Adrenal gland (tissue), 12 donors: ENCODE measurements around the gene ZMYND8. TPM values are rescaled to one million over a fixed set of nuclear protein-coding genes. Genes with fewer than 3 reads are reported as not detected.

Source experiments
- DNase-seq, 7 donors: peaks; one replicate each; pipeline ENCODE4 v3.0.0-alpha.2; 2019 to 2020
- H3K27ac ChIP-seq, 5 donors: fragments of 200-600 bp; sonication (generic) in 4 of 5; 1 replicate in 3 of 5; 2 replicates in 2 of 5; pipeline versions ENCODE4 v1.5.1 to v1.8.0; 2016 to 2020; ENCODE audit warnings: mild to moderate bottlenecking in 1 of 5
- H3K27me3 ChIP-seq: fragments of 200-600 bp; 2 replicates; pipeline ENCODE4 v1.8.0; 2021
- H3K36me3 ChIP-seq, 2 donors: fragments of 200-600 bp; replicated peaks in 1 of 2; 1 replicate in 1 of 2; 2 replicates in 1 of 2; pipeline versions ENCODE4 v1.5.1 to v1.8.0; 2018 to 2022
- H3K4me1 ChIP-seq, 2 donors: fragments of 200-600 bp; replicated peaks in 1 of 2; 1 replicate in 1 of 2; 2 replicates in 1 of 2; pipeline versions ENCODE4 v1.5.1 to v1.8.0; 2018 to 2021
- H3K4me3 ChIP-seq, 4 donors: fragments of 200-600 bp; sonication (generic) in 3 of 4; one replicate each; pipeline ENCODE4 v1.5.1; 2016 to 2018
- H3K9me3 ChIP-seq, 3 donors: fragments of 200-600 bp; sonication (generic) in 1 of 3; replicated peaks in 1 of 3; 1 replicate in 2 of 3; 2 replicates in 1 of 3; pipeline versions ENCODE4 v1.5.1 to v1.8.0; 2016 to 2021
- POLR2A ChIP-seq, 2 donors: fragments of 450-650 bp; IDR thresholded peaks; one replicate each; pipeline ENCODE4 v1.6.1; 2017; ENCODE audit warnings: antibody characterized with exemption in 2 of 2, mild to moderate bottlenecking in 2 of 2, moderate library complexity in 1 of 2
- WGBS, 4 donors: extraction: QIAGEN DNeasy Blood & Tissue Kit in 2 of 4; methylation state at CpG; one replicate each; pipeline versions ENCODE4 v1.1.5 to v1.1.7; 2013 to 2017; 5-methylcytosine and 5-hydroxymethylcytosine counted together
- intact Hi-C, 2 donors: fragments of 100-400 bp; cut with DNase I; formaldehyde crosslinking; loops; one replicate each; pipeline versions ENCODE4 v1.14.1 to v1.15.0; 2022 to 2023
- microRNA-seq, 3 donors: library from miRNA; unstranded; fragments of <30 nt; microRNA quantifications; one replicate each; pipeline ENCODE4, GENCODE V29; 2017 to 2020
- polyA plus RNA-seq, 3 donors: library from polyadenylated mRNA; stranded (reverse); fragments of 200-250 nt in 2 of 3; fragments of 350-450 nt in 1 of 3; fragmentation: Illumina TruSeq in 1 of 3; extraction: RNeasy Lipid Tissue Mini Kit (QIAGEN cat#74804) in 1 of 3; gene quantifications; one replicate each; pipeline ENCODE4 v1.2.3, GENCODE V29; 2013 to 2014
- small RNA-seq, 2 donors: library from RNA; depleted of rRNA; stranded (forward); fragments of <200 nt; gene quantifications; one replicate each; pipeline ENCODE3, GENCODE V24; 2016
- total RNA-seq, 9 donors: library from RNA; depleted of rRNA in 4 of 9; stranded (reverse); fragments of >200 nt in 4 of 9; fragments of 120-200 nt in 1 of 9; fragmentation: NEBNext Ultra II Directional in 1 of 9; extraction: Animal tissue kit (Norgen Biotek cat#: 25700) in 1 of 9; gene quantifications; one replicate each; pipeline versions ENCODE4 v1.1.0 to v1.2.4, GENCODE V29; 2013 to 2023
- TF ChIP-seq, protein P1 (sequence below), 6 experiments: fragments of 450-650 bp in 4 of 6; fragments of 200-600 bp in 2 of 6; sonication (generic) in 1 of 6; IDR thresholded peaks; 1 replicate in 5 of 6; 2 replicates in 1 of 6; pipeline versions ENCODE4 v1.5.1 to v1.8.0; 2016 to 2021; ENCODE audit warnings: antibody characterized with exemption in 6 of 6, mild to moderate bottlenecking in 2 of 6, moderate library complexity in 1 of 6
- donor health status: healthy with polysubstance abuse.
- donor health status: Bipolar disorder and iron deficiency.
- donor health status: DM: yes; HTN: yes; CAD: no.
- donor health status: DM: no; HTN: no; CAD: no.
- donor health status: DM: no; HTN: no; CAD: no.
- donor health status: DM: yes; HTN: yes; CAD: no.

Gene ZMYND8
- total and polyA plus RNA-seq, 12 donors: 37.0 to 116 (median 67.2) TPM

DNA sequence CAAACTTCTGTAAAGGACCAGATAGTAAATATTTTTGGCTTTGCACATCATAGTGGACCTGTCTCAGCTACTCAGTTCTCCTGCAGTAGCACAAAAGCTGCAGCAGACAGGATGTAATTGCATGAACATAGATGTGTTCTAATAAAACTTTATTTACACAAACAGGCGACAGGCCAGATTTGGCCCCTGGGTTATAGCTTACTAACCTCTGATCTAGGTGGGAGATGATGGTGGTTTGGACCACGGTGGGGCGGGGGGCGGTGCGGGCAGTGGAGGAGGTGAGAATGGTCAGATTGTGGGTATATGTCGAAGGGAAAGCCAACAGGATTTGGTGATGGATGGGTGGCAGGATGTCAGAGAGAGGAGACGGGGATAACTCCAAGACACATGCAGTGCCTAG, 196.3 kb downstream of the ZMYND8 start:
- intact Hi-C loops: no loop called here
- Histone ChIP-seq H3K4me1 (no peaks in the 10 kb centered on the region), H3K36me3 (no peaks in the 10 kb centered on the region), H3K9me3 (no peaks in the 10 kb centered on the region), H3K4me3 (no peak overlapping the region), H3K27ac (no peak overlapping the region), H3K27me3 (peaks cover 3% of the 10 kb centered on the region)
- no peak for DNase-seq
- TF ChIP-seq, protein P1, sequence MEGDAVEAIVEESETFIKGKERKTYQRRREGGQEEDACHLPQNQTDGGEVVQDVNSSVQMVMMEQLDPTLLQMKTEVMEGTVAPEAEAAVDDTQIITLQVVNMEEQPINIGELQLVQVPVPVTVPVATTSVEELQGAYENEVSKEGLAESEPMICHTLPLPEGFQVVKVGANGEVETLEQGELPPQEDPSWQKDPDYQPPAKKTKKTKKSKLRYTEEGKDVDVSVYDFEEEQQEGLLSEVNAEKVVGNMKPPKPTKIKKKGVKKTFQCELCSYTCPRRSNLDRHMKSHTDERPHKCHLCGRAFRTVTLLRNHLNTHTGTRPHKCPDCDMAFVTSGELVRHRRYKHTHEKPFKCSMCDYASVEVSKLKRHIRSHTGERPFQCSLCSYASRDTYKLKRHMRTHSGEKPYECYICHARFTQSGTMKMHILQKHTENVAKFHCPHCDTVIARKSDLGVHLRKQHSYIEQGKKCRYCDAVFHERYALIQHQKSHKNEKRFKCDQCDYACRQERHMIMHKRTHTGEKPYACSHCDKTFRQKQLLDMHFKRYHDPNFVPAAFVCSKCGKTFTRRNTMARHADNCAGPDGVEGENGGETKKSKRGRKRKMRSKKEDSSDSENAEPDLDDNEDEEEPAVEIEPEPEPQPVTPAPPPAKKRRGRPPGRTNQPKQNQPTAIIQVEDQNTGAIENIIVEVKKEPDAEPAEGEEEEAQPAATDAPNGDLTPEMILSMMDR (IDR thresholded peaks at IDR 0.05): no peak
- TF ChIP-seq POLR2A (IDR thresholded peaks at IDR 0.05): no peak
- 89 to 92% (median 91%) methylated on average over 7 of the region's 7 CpGs for WGBS, 4 donors

Small RNA genes within 50 kb of the gene (microRNA-seq; reads per million reads assigned to microRNA genes)
- gene MIR3616: 0.76 to 3.1 (median 1.1) reads per million in 3 donors

Small RNA genes within 50 kb of the gene (small RNA-seq; reads per million reads assigned to genes)
- gene MIR3616: 0 to 0.08 reads per million in 2 donors

Other genes starting within 250 kb of the ZMYND8 start
- 10 to 100 TPM; 19.0 to 35.6 (median 26.0) TPM for gene NCOA3, start 145.2 kb upstream of the ZMYND8 start, total RNA-seq
- 10 to 100 TPM in 1 of 3 donors, 1 to 10 TPM in 2; 2.6 to 15.4 (median 5.9) TPM for gene NCOA3, start 145.2 kb upstream of the ZMYND8 start, polyA plus RNA-seq